ENCODE results near the gene DUSP23.

DUSP23 gene

GRCh38 chr1:159778266-159778665, 2.5 kb upstream of the DUSP23 start:
- H3K27me3 Mint-ChIP-seq (ENCODE audit: low read depth, poor library complexity) = peaks cover 22% of the 10 kb centered on the region
- no peak overlapping the region for H3K27ac Mint-ChIP-seq
- no peaks in the 10 kb centered on the region for H3K9me3 Mint-ChIP-seq
- no peak for DNase-seq
- TF ChIP-seq, protein P1, sequence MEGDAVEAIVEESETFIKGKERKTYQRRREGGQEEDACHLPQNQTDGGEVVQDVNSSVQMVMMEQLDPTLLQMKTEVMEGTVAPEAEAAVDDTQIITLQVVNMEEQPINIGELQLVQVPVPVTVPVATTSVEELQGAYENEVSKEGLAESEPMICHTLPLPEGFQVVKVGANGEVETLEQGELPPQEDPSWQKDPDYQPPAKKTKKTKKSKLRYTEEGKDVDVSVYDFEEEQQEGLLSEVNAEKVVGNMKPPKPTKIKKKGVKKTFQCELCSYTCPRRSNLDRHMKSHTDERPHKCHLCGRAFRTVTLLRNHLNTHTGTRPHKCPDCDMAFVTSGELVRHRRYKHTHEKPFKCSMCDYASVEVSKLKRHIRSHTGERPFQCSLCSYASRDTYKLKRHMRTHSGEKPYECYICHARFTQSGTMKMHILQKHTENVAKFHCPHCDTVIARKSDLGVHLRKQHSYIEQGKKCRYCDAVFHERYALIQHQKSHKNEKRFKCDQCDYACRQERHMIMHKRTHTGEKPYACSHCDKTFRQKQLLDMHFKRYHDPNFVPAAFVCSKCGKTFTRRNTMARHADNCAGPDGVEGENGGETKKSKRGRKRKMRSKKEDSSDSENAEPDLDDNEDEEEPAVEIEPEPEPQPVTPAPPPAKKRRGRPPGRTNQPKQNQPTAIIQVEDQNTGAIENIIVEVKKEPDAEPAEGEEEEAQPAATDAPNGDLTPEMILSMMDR (IDR thresholded peaks at IDR 0.05) = no peak
- no peak overlapping the region for H3K4me3 Mint-ChIP-seq
- H3K36me3 Mint-ChIP-seq (ENCODE audit: low read depth) = no peaks in the 10 kb centered on the region
- peaks cover 17% of the 10 kb centered on the region for H3K4me1 Mint-ChIP-seq

DNA sequence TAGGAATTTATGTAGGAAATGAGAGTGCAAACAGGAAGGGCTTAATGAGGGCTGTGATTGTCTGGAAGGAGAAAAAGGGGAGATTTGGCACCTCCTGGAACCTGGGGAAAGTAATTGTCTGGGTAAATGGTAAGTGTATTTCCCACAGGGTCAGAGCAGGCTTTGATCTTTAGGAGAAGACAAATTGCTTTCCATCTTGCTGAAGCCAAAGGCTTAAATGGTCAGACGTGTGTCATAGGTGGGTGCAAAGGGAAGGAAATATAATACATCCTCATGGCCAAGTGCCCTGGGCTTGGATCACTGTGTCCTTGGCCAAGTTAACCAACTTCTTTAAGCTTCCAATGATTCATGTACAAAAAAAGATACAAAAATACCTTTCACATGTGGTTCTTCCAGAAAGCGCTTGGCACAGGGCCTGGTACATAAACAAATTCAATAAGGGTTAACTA, 1.3 kb upstream of the DUSP23 start:
- Mint-ChIP-seq H3K36me3 (ENCODE audit: low read depth) (no peaks in the 10 kb centered on the region), H3K27me3 (ENCODE audit: low read depth, poor library complexity) (peaks cover 20% of the 10 kb centered on the region)
- DNase-seq = no peak

GRCh38 chr1:159781992-159782391, 1.2 kb downstream of the DUSP23 start:
- Mint-ChIP-seq H3K4me3 (no peak overlapping the region), H3K4me1 (peaks cover 17% of the 10 kb centered on the region), H3K27me3 (ENCODE audit: low read depth, poor library complexity) (peaks cover 27% of the 10 kb centered on the region), H3K36me3 (ENCODE audit: low read depth) (no peaks in the 10 kb centered on the region), H3K27ac (no peak overlapping the region), H3K9me3 (no peaks in the 10 kb centered on the region)
- TF ChIP-seq, protein P1 (IDR thresholded peaks at IDR 0.05) = no peak
- DNase-seq = no peak

More for the DNA sequence above, 1.3 kb upstream of the DUSP23 start:
- Mint-ChIP-seq H3K9me3 (no peaks in the 10 kb centered on the region), H3K4me1 (peaks cover 17% of the 10 kb centered on the region), H3K27ac (no peak overlapping the region), H3K4me3 (no peak overlapping the region)
- TF ChIP-seq, protein P1 (IDR thresholded peaks at IDR 0.05) = no peak

DNA sequence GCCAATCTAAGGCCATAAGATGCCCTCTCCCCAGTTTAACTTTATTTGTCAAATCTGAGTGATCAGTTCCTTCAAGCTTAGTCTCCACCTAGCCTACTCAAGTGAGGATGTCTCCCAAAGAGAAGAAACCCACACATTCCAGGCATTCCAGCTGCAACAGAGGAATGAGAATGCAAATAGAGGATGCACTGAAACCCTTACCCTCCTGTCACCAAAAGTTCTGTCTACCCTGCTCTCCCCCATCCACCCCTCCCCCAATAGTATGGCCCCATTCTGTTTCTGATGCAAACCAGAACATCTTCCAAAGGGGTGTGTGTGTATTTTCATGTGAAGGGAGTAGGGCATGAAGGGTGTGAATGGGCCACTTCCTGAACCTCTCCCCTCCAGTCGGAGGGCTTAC, 3.0 kb downstream of the DUSP23 start:
- Mint-ChIP-seq H3K9me3 (no peaks in the 10 kb centered on the region), H3K4me1 (peaks cover 17% of the 10 kb centered on the region), H3K4me3 (no peak overlapping the region), H3K27ac (no peak overlapping the region), H3K36me3 (ENCODE audit: low read depth) (no peaks in the 10 kb centered on the region), H3K27me3 (ENCODE audit: low read depth, poor library complexity) (peaks cover 24% of the 10 kb centered on the region)
- DNase-seq = no peak
- TF ChIP-seq, protein P1 (IDR thresholded peaks at IDR 0.05) = no peak

DNA sequence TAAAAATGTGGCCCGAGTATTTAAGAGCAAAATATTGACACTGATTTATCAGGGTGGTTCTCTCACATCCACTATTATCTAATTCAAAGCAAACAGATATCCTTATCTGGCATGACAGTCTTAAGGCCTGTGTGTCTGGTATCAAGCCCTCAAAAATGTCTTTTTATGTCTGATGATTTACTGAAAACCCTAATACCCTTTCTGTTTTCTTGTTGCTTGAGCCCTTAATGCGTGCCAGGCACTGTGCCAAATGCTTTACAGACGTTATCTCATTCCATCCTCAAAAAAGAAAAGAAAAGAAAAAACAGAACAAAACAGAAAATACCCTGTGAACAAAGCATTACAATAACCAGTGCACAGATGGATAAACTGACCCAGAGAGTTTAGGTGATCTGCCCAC, 5.7 kb downstream of the DUSP23 start:
- peaks cover 29% of the 10 kb centered on the region for H3K27me3 Mint-ChIP-seq (ENCODE audit: low read depth, poor library complexity)
- H3K36me3 Mint-ChIP-seq (ENCODE audit: low read depth) = no peaks in the 10 kb centered on the region
- TF ChIP-seq, protein P1 (IDR thresholded peaks at IDR 0.05) = no peak
- H3K9me3 Mint-ChIP-seq = no peaks in the 10 kb centered on the region
- DNase-seq = no peak
- no peak overlapping the region for H3K4me3 Mint-ChIP-seq
- no peak overlapping the region for H3K27ac Mint-ChIP-seq
- H3K4me1 Mint-ChIP-seq = peaks cover 2% of the 10 kb centered on the region

DNA sequence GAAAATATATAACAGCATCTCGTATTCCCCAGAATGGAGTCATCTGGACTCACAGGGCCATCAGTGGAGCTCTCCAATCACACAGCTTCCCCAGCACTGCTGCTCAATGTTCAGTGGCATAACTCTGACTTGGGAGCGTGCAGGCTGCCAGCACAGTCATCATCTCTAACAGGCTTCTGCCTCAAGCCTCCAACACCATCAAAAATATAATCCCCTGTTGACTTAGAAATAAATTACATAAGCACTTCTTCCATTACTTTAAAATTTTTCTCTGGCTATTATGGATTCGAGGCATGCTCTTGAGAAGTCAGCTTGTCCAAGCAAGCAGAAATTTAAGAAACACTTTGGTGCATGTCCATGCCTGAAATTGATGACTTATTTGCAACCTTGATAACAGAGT, 6.2 kb downstream of the DUSP23 start:
- TF ChIP-seq, protein P1 (IDR thresholded peaks at IDR 0.05) = no peak
- Mint-ChIP-seq H3K27me3 (ENCODE audit: low read depth, poor library complexity) (peaks cover 33% of the 10 kb centered on the region), H3K4me3 (no peak overlapping the region), H3K4me1 (no peaks in the 10 kb centered on the region), H3K9me3 (no peaks in the 10 kb centered on the region), H3K27ac (no peak overlapping the region), H3K36me3 (ENCODE audit: low read depth) (no peaks in the 10 kb centered on the region)
- no peak for DNase-seq

All from nephron progenitor cell (in vitro differentiated cells).